Measurements from ENCODE around the gene RRAS.
A peak's percentile ranks its signal among the peaks of the same experiment; 100 is the strongest.

The RRAS gene

GRCh38 chr19:49676784-49677230, 36.9 kb upstream of the RRAS start:
- DNase-seq = peak; percentile 99

- peak; percentile 90 for DNase-seq
Measured at GRCh38 chr19:49676136-49676783, 36.3 kb upstream of the RRAS start.

GRCh38 chr19:49672131-49672919, 32.4 kb upstream of the RRAS start:
- DNase-seq = peak; percentile 63

- DNase-seq = no peak
Measured at GRCh38 chr19:49669516-49669915, 29.6 kb upstream of the RRAS start.

GRCh38 chr19:49667473-49667872, 27.5 kb upstream of the RRAS start:
- DNase-seq = no peak

- DNase-seq = no peak
Measured at GRCh38 chr19:49666120-49666444, 26.1 kb upstream of the RRAS start.

GRCh38 chr19:49665351-49666119, 25.6 kb upstream of the RRAS start, which contains the start of the genes BCL2L12 and IRF3:
Gene BCL2L12 (plus strand): TSS chr19:49665933. CDS start chr19:49666693, 760 bp downstream.
Gene IRF3 (minus strand): TSS chr19:49665857. CDS start chr19:49664838, 1,019 bp downstream.
- DNase-seq = peak; percentile 86

- no peak for DNase-seq
Measured at GRCh38 chr19:49665036-49665350, 25.1 kb upstream of the RRAS start.

- peak; percentile 83 for DNase-seq
Measured at GRCh38 chr19:49664171-49665035, 24.5 kb upstream of the RRAS start.

- no peak for DNase-seq
Measured at GRCh38 chr19:49663224-49663623, 23.3 kb upstream of the RRAS start.

GRCh38 chr19:49662011-49662410, 22.1 kb upstream of the RRAS start:
- DNase-seq = no peak

GRCh38 chr19:49660338-49660961, 20.5 kb upstream of the RRAS start:
- DNase-seq = no peak

GRCh38 chr19:49658566-49659442, 18.9 kb upstream of the RRAS start:
- DNase-seq = no peak

GRCh38 chr19:49658139-49658517, 18.2 kb upstream of the RRAS start:
- DNase-seq = no peak

GRCh38 chr19:49657493-49658138, 17.7 kb upstream of the RRAS start:
- DNase-seq = no peak

- no peak for DNase-seq
Measured at GRCh38 chr19:49656456-49657109, 16.6 kb upstream of the RRAS start.

GRCh38 chr19:49655570-49656455, 15.9 kb upstream of the RRAS start:
- DNase-seq = no peak

- no peak for DNase-seq
Measured at GRCh38 chr19:49654581-49654980, 14.6 kb upstream of the RRAS start.

GRCh38 chr19:49653466-49653806, 13.5 kb upstream of the RRAS start:
- DNase-seq = no peak
